CD4-positive, alpha-beta T cell treated with Interleukin-15 for 4 hours (primary cell): ENCODE results near the gene LIPE.
"Not testable (repeated sequence)": the region's sequence is repeated elsewhere in the genome, so short reads cannot be mapped to it uniquely, and the experiment has no call there.

ENCODE experiments used
- DNase-seq: peaks from one replicate; pipeline ENCODE4 v3.0.0-alpha.2; 2020; ENCODE audit warnings: low spot score

LIPE gene, protein sequence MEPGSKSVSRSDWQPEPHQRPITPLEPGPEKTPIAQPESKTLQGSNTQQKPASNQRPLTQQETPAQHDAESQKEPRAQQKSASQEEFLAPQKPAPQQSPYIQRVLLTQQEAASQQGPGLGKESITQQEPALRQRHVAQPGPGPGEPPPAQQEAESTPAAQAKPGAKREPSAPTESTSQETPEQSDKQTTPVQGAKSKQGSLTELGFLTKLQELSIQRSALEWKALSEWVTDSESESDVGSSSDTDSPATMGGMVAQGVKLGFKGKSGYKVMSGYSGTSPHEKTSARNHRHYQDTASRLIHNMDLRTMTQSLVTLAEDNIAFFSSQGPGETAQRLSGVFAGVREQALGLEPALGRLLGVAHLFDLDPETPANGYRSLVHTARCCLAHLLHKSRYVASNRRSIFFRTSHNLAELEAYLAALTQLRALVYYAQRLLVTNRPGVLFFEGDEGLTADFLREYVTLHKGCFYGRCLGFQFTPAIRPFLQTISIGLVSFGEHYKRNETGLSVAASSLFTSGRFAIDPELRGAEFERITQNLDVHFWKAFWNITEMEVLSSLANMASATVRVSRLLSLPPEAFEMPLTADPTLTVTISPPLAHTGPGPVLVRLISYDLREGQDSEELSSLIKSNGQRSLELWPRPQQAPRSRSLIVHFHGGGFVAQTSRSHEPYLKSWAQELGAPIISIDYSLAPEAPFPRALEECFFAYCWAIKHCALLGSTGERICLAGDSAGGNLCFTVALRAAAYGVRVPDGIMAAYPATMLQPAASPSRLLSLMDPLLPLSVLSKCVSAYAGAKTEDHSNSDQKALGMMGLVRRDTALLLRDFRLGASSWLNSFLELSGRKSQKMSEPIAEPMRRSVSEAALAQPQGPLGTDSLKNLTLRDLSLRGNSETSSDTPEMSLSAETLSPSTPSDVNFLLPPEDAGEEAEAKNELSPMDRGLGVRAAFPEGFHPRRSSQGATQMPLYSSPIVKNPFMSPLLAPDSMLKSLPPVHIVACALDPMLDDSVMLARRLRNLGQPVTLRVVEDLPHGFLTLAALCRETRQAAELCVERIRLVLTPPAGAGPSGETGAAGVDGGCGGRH

DNA sequence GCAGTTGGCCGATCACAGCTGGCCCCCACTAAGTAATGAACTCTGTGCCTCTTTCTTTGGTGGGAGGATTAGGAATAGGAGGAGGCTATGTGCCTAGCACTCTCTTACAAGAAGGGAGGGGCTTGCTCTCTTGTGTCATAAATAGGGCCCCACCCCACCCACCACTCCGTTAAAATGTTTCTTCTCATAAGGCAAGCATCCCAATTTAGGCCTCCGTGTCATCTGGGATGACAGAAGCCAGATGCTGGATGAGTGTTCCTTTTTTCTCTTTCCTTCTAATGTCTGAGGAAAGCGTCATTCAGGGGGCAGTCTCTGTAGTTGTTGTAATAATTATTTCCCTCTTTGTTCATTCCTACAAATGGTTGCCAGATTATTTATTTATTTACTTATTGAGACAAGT, at the start of gene LIPE:
LIPE (minus strand) TSS at position 76 of the 400 bp plus-strand sequence. CDS start 239 bp downstream, outside the sequence.
- DNase-seq, result no peak

DNA sequence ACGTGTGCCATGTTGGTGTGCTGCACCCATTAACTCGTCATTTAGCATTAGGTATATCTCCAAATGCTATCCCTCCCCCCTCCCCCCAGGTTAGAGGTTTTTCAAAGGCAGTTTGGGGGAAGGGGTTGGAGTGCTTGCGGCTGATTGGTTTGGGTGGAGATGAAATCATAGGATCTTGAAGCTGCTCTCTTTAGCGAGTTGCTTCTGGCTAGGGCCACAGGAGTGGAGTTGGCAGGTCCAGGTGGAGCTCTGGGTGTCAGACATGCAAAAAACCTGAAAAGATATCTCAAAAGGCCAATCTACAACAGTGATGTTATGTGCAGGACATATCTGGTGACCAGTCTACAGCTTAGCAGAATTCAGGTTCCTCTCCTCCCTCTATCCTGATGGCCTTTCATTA, 48.2 kb upstream of the LIPE start:
- DNase-seq, result no peak

DNA sequence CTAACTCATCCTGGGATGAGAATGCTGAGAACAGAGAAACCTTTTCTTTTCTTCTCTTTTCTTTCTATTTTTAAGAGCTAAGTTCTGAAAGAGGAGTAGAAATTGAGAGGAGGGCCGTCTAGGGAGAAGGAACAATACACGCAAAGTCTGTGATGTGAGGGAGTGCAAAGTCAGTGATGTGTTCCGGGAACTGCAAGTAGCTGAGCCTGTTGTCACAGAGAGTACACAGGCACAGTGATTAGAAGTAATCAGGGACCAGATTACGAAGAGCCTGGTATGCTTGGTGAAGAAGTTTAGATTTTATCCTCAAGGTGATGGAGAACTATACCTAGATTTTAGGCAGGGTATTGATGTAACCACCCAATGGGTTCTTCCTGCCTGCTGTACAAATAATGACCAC, 47.6 kb upstream of the LIPE start:
- DNase-seq, result no peak

DNA sequence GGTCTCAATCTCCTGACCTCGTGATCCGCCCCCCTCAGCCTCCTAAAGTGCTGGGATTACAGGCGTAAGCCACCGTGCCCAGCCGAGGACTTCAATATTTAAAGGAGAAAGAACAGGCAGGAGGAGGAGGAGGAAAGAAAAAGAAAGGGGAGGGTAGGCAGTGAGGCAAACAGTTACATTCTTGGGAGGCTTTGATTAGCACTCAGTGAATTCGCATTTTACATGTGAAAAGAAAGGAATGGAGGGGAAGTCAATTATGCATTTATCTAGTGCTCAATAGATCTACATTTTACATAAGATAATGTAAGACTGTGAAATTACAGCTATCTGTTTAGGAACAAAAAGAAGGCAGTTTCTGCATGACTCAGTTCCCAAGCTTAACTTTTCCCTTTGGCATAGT, 46.5 kb upstream of the LIPE start:
- DNase-seq, result no peak

DNA sequence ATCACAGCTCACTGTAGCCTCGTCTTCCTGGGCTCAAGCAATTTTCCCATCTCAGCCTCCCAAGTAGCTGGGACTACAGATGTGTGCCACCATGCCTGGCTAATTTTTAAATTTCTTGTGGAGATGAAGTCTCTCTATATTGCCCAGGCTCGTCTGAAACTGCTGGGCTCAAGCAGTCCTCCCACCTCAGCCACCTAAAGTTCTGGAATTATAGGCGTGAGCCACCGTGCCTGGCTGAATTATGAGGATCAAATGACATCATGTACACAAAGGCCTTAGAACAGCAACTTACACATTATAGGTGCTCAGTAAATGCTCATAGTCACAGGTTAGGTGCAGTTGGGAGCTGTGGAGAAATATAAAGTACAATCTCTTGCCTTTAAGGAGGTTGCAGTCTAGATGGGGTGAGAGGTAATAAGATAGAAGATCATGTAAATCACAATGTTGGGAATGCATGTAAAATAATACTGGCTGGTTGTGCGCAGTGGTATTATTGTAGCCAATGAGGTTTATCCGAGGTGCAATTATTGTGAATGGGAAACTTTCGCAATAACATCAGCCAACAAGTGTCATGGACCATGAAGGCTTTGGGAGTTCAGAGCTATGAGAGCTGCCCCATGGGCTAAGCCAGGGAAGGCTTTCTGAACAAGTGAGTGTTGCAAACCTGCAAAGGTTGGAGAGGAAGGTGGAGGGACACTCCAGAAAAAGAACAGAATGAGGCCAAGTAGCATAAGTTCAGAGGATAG, 45.4 kb upstream of the LIPE start:
- no peak for DNase-seq

DNA sequence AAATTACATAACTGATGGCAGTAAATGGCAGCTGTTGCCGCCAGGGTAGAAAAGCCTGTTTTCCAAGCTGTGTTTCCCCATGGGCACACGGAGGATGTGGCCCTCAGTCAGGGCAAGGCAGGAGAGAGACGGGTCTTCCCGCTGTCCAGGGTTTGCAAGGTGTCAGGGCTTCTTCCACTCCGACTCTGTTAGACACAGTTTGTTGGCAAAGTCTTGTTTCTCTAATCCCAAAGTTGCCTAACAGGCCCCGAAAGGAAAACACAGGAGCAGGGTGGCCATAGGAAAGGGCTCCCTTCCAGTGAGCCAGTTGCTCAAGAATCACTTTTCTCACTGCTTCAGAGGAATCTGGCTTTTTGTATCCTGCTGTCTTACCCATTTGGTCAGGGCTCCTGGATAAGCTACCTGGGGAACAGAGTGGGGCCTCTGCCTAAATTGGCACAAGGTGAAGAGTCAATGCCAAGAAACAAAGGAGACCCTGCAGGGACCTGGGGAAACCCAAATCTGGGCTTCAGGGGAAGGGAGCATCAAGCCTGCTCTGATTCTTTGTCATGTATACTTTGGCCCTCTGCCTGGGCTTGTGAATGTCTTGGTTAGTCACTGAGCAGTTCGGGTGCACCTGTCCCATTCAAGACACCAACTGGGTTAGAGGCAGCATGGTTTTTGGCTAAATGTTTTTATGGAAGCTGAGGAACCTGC, 44.5 kb upstream of the LIPE start:
- no peak for DNase-seq

DNA sequence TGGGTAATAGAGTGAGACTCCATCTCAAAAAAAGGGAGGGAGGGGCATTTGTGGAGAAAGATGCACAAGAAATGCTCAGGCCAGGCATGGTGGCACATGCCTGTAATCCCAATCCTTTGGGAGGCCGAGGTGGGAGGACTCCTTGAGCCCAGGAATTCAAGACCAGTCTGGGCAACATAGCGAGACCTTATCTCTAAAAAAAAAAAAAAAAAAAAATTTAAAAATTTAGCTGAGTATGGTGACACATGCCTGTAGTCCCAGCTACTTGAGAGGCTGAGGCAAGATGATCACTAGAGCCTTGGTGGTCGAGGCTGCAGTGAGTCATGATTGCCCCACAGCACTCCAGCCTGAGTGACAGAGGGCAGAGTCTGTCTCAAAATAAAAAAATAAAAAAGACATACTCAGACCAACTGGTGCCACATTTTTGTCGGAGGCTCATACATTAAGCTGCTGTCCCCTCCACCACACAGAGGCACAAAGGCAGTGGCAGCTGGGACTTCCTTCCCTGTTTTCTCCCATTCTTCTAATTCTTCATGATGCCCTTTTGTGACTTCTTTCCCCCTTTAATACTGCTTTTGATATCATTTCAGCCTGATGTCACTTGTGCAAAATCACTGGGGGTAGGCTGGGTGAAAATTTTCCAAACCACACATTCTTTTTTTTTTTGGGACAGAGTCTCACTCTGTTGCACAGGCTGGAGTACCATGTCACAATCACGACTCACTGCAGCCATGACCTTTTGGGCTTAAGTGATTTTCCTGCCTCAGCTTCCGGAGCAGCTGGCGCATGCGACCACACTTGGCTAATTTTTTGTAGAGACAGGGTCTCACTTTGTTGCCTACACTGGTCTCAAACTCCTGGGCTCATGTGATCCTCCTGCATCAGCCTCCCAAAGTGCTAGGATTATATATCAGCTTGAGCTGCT, 42.4 kb upstream of the LIPE start:
- no peak for DNase-seq

DNA sequence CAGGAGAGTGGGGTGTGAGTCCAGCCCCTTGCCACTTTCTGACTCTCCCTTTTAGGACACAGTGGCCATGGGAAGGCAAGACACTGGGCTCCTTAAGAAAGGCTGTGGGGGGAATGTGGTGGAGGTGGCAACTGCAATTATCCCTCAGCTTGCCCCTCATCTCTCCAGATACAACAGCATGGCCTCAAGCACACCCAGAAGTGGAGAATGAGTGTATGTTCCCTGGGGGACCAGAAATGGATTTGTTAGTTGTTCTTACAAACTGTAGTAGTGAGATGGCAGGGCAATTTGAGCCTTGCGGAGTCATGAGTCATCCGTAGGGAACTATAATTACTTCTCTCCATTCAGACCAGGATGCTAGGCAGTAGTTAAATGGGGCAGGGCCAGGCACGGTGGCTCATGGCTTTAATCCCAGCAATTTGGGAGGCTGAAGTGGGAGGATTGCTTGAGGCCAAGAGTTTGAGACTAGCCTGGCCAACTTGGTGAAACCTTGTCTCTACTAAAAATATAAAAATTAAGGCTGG, 41.1 kb upstream of the LIPE start:
- no peak for DNase-seq

DNA sequence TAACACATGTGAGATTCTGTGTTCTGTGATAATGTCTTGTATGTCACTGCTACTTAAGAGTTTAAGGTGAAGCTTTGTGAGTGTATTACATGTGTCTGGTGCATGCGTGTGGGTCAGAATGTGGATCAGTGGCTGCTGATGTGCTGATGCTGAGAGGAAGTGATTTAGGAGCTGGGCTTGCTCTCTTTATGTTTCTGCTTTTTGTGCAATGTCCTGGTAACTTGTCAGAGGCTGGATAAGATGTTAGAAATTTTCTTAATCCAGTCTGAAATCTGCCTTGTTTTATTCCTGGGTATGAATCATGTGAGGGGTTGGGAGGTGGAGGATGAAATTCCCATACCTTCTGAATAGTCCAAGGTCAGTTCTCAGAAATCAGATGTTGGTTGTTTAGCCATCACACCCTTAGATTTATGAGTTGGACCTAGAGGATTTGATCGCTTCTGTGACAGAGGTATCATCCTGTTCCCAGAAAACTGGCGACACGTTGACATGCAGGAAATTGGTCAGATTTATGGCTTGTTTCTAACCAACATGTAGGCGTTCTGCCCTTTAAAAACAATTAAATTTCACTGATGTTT, 40.1 kb upstream of the LIPE start:
- no peak for DNase-seq

DNA sequence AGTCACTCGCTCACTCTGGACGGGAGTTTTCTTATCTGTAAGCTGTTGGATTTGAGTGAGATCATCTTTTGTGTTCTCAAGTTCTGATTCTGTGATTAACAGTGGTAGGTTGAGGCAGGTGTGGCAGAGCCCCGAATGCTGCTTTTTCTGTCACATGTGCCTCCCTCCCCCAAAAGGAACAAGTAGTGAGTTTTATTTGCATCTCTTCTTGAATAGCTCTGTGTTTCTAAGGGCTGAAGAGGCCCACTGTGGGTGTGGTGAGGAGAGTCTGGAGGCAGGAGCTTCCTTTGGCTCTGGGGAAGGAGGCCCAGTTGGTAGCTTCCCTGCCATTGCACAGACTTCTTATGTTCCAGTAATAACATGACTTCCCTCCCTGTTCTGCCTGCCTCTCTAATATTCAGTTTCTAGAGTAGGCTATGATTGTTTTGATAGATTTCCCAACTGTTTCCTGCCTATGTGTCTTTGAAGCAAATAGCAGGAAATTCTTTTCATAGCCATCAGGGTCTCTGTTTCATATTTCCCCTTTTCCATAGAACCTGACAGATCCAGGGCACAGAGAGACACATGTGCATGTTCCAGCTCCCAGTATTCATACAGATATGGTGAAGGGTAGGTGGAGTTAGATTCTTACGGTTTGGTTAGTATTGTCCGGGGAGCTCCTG, 39.5 kb upstream of the LIPE start:
- no peak for DNase-seq

DNA sequence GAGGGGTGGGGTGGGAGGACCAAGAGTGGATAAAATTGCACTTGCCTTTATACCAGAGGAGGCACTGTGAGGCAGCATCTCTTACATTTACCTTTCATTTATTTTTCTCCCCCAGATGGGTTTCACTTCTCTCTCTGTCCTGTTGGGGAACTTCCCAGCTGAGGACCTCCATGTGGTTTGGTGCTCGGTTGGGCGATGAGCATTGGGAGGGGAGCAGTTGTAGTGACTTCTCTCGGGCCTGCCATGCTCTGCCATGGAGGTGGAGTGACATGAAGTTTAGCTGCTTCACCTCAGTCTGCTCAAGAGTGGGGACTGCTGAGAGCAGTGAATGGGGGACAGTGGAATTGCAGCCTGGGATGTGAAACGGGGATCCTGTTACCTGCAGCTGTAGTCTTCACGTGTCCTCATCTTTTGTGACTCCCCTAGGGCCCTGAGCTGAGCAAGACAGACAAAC, 38.7 kb upstream of the LIPE start:
- no peak for DNase-seq

DNA sequence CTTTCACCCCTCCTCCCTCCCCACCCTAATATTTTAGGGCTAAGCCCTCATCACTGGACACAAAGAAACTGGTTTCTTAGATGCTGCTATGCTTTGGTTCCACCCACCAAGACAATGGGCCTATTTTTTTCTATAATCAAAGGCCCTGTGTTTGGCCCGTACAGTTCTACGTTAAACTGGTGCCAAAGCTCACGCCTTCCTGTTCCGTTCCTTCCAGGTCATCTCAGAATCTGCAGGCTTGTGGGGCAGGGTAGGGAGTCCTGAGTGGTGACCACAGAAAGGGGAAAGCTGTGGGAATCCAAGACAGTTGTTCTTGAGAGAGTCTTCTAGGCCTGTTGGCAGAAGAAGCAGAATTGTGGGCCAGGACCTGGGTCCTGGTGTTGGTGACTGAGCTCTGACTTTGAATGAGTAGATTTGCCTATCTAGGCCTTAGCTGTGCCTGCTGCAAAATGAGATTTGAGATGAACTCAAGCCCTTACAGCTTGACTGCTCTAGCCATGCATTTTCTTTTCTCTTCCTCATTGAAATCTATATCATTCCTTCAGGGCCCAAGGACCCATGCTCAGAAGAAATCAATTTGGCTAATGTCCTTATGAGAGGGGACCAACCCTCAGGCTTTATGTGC, 34.6 kb upstream of the LIPE start:
- no peak for DNase-seq

DNA sequence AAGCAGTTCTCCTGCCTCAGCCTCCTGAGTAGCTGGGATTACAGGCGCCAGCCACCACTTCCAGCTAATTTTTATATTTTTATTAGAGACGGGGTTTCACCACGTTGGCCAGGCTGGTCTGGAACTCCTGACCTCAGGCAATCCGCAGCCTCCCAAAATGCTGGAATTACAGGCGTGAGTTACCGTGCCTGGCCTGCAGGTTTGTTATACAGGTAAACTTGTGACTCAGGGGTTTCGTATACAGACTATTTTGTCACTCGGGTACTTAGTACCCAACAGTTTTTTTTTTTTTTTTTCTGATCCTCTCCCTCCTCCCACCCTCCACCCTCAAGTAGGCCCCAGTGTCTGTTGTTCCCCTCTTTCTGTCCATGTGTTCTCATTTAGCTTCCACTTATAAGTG, 34.0 kb upstream of the LIPE start:
- DNase-seq, result not testable (repeated sequence)

DNA sequence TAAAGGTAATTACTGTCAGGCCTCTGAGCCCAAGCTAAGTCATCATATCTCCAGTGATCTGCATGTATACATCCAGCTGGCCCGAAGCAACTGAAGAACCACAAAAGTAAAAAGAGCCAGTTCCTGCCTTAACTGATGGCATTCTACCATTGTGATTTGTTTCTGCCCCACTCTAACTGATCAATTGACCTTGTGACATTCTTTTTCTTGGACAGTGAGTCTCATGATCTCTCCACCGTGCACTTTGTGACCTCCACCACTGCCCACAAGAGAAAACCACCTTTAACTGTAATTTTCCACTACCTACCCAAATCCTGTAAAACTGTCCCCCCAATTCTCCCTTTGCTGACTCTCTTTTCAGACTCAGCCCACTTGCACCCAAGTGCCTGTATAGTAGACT, 32.7 kb upstream of the LIPE start:
- DNase-seq, result no peak

DNA sequence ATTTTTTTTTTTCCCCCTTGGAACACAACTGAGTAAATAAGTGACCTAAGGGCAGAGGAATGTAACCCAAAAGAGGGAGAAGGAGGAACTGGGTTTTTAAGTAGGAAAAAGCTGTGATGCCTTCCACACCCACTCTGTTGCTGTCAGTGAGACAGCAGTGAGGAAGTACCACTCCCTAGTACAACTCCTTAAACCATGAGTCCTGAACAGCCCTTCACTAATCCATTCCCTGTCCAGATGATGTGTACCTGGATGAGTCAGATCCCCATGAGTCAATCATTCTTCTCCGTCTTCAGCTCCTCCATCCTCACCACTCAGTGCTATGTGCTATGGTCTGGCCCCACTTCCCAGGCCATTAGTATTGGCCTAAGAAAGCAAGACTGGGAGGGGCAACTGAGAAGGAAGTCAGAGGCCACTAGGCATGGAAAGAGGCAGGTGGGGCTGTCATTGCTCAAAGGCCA, 28.5 kb upstream of the LIPE start:
- no peak for DNase-seq

DNA sequence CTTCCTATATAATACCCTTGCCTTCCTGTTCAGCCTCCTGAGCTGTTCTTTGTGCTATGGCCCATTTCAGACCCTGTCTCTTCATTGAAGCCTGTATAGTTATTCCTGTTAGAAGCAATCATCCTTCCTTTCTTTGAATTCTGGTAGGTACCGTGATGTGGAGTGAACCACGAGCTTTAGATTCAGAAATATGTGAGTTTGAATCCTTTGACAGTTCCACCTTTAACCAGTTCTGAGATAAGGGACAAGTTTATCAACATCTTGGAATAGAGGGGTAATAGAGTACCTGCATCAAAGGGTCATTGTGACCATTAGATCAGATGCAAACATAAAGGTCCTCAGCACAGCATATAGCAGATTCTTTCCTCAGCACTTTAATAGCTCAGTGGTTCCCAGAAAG, 27.9 kb upstream of the LIPE start:
- DNase-seq, result no peak

DNA sequence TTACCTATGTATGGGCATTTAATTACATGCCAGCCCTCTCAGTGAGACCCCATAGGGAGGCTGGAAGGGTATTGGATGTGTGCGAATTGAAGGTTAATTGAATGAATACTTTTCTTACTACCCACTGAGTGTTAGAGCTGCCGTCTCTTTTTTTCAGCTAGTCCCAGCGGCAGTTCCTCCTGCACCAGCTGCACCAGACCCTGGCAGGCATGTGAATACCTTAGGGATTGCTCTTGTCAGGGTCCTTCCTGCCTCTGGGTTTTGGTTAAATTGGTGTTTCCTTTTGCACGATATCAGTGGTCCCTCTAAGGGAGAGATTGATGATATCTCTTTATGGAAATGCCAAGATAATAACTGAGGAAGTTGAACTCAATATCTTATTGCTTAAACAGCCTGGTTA, 25.4 kb upstream of the LIPE start:
- no peak for DNase-seq

DNA sequence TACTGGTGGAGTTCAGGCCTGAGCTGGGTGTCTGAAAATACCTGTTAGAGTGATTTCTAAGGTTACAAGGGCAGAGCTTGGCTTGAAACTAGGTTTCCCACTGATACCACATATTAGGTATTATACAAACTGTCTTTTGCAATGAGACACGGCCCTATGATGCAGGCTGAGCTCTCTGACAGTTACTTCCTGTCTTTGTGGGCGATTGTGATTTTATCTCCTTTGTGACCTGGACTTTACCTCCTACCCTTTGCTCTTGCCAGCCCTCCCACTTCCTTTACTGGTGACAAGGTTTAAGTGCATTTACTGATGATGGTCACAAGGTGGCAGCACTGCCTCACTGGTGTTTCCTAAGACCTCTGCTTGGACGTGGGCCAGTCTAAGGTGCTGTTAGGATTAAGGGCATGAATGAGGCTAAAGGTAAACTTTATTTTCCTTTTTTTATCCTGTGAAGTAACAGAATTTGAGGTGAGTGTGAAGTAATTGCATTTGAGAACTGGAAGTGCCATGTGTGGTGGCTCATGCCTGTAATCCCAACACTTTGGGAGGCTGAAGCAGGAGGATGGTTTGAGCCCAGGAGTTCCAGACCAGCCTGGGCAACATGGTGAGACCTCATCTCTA, 23.2 kb upstream of the LIPE start:
- DNase-seq, result peak; percentile 87
